GM19324 (cell line): Measurements from ENCODE around the gene TEKT5.
"Not testable (repeated sequence)": the region's sequence is repeated elsewhere in the genome, so short reads cannot be mapped to it uniquely, and the experiment has no call there.

Source experiments
- ATAC-seq: cut with Tn5 transposase; IDR thresholded peaks from one replicate; pipeline ENCODE4 v1.9.1; 2021; ENCODE audit warnings: mild to moderate bottlenecking, moderate library complexity; ENCODE audit not compliant: unreplicated experiment, low FRiP score

Gene TEKT5

DNA sequence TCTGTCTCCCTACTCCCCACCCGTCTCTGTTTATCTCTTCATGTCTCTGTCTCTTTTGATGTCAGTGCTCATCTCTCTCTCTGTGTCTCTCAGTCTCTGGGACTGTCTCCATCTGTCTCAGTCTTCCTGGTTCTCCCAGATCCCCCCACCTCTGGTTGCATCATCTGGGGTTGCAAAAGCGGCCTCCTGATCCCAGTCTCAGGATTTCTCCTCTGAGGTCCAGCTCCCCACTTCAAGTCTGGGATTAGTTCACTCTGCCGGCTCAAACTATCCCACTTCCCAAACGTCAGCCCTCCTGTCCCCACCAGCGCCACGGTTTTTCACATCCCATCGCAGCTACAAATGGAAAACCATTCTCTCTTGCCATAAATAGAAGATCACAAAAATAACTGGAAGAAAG is 9.0 kb downstream of the TEKT5 start:
- no peak for ATAC-seq

DNA sequence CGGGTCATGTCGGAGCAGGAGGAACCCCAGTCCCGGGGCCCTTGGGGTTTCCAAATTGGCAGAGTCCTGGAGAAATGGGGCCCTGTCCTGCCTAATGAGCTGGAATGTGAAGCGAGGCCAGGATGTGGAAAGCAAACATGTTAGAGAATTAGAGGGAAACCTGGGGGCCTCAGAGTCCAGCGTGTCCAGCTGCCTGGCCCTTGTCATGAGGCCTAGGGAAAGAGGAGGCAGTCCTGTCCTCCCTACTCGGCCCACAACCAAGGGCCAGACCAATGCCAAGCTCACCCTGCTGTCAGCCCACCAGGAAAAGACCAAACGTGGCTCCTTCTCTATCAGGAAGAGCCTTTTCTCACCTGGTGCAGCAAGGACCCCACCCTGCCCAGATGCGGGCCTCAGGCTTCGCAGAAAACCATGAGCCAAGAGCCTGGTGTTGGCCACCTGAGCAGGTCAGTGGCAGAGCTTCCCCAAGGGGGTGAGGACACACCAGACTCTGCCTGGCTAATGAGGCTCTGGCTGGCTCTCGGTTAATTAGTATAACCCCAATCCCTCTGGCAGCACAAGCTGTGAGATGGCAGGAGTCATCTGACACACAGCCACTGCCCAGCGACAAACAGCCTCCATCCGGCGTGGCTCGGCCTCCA is 10.1 kb downstream of the TEKT5 start:
- ATAC-seq, result no peak

DNA sequence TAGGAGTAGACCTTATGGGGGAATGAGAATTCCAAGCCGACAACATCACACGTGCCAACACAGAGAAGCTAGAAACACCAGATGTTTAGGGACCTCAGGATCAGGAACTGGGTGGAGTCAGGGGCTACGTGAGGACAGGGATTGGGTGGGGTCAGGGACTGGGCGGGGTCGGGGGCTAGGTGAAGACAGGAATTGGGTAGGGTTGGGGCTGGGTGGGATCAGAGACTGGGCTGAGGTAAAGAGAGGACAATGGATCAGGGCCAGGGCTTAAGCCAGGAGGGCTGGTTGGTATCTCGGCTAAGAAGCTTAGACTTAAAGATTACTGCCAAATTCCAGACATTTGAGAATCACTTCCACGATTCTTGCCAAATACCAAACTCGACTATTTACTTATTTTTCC is 11.6 kb downstream of the TEKT5 start:
- no peak for ATAC-seq

DNA sequence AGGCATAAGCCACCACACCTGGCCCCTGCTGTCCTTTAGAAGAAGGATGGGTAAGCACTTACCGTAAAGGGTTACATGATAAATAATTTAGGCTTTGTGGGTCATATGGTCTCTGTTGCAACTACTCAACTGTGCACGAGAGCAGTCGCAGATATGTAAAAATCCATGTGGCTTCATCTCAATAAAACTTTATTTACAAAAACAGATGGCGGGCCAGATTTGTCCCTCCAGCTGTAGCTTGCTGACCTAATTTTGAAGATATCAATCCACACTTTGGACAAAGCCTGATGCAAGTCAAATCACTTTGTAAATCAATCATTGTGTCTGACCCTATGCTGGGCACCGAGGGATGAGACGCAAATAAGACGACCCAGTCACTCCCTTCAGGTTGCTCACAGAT is 12.1 kb downstream of the TEKT5 start:
- no peak for ATAC-seq

DNA sequence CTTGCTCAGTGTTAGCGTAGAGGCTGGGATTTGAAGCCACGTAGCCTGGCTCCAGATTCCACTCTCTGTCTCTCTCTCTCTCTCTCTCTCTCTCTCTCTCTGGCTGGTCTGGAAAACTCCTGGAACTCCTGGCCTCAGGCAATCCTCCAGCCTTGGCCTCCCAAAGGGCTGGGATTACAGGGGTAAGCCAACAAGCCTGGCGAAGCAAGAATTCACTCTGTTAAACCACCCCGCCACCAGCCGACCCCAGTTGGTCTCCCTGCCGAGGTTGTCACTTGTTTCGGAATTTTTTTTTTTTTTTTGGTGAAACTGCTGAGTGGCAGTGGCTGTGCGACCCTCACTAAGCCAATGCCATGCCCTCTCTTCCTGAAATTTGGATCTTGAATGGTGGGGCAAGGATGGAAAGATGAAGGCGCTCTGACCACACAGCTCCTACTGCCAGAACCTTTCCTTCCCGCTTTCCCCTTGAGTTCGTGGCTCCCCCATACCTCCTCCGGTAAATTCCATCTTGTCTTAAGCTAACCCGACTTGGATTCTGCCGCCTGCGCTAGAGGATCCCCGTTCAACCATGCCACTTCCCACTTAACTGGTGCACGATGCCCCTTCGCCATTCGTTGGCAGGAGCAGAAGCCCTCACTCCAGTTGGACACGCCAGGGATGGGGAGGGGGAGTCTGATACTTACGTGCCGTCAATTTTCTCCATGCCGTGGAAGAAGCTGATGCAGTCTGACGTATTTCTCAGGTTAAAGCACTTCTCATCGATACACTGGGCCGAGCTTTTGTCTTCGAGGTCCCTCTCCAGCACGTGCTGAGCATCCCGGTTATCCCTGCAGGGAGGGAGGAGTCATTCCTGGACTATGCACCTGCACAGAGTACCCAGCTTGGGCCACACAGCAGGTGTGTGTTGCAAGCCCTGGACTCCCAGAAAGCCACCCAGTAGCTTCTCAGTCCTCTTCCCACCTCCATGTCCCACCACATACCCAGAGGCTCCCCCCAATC is 13.1 kb downstream of the TEKT5 start:
- ATAC-seq, result no peak

DNA sequence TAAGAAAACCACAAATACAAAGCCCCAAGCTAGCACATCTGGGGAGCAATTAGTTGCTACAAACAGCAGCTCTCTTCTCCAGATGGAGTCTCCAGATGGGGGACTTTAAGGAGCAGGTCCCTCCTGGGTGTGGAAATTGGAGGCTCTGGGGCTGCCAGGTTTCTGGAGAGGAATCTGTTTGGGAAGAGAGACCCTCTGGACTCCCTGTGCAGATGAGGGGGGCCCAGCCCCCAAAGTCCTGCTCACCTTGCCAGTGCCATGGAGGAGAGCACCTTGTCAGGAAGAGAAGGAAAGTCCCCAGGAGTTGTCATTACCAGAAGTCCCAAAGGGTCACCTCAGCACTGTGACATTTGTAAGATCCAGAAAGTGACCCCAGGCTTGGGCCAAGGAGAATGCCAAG is 14.8 kb downstream of the TEKT5 start:
- ATAC-seq, result no peak

DNA sequence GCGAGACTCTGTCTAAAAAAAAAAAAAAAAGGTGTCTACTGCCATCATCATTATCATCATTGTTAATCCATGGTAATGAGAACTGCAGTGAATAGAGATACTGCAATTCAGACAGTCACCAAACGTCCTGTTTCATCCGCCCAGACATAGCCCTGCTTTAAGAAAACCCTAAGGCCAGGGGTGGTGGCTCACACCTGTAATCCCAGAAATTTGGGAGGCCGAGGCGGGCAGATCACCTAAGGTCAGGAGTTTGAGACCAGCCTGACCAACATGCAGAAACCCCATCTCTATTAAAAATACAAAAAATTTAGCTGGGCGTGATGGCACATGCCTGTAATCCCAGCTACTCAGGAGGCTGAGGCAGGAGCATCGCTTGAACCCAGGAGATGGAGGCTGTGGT is 15.3 kb downstream of the TEKT5 start:
- ATAC-seq, result not testable (repeated sequence)

DNA sequence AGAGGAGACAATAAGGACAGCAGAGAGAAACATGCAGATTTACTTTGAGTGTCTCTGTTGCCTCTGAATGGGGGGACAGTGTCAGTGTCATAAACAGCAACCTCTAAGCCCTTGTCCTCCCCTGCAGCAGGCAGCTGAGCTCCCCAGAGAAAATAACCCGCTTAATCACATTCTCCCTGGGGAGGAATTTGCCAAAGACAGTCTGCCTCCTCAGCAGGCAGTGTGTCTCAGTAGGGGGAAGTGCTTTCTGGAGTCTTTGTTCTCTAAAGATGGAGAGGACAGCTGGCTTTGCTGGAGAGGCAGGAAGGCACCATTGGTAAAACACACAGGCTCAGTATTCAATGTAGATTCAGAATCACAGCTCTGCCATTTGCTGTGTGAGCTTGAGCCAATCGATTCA is 16.1 kb downstream of the TEKT5 start:
- ATAC-seq, result no peak

DNA sequence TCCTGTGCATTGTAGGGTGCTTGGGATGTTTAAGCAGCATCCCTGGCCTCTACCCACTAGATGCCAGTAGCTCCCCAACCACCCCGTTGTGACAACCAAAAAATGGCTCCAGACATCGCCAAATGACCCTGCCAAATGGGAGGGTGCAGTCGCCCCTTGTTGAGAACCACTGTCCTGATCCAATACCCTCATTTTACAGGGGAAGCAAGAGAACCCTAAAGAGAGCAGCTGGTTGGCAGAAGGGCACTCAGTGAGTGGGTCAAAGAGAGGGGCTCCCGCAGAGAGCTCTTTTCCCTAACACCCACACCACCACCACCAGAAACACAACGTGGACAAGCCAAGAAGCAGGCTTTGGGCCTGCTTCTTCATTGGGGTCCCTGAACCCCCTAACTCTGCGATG is 18.4 kb downstream of the TEKT5 start:
- no peak for ATAC-seq

DNA sequence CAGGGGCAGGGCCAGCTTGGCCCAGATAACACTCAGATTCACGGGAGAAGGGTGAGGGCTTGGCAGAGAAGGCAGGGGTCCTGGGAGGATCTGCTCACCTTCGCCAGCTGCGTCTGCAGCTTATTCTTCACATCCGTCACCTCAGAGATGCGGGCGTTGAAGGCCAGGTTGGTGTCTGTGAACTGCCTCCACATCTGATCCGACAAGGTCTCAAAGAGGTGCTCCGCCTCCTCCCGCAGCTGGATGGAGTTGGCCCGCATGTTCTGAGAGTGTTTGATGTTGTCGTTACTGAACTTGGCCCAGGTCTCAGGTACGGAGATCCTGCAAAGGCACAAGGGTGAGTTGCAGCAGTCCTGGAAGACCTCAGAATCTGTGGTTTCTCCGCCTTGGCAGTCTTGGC is 18.9 kb downstream of the TEKT5 start:
- ATAC-seq, result no peak

DNA sequence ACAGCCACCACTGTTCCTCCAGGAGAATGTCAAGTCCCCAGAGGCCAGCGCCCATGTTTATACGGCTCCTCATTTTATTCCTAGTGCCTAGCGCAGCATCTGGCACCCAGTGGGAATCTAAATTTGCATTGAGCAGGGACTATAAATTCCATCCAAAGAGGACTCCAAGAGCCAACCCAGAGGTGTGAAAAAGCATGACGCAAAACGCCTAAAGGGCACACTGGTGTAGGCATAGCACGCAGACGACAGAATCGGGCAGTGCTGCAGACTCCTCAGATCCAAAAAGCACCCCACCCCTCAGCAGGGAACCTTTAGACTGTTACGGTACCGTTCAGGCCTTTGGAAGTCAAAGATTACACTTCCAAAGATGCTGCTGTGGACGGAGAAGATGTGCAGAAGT is 19.5 kb downstream of the TEKT5 start:
- no peak for ATAC-seq

DNA sequence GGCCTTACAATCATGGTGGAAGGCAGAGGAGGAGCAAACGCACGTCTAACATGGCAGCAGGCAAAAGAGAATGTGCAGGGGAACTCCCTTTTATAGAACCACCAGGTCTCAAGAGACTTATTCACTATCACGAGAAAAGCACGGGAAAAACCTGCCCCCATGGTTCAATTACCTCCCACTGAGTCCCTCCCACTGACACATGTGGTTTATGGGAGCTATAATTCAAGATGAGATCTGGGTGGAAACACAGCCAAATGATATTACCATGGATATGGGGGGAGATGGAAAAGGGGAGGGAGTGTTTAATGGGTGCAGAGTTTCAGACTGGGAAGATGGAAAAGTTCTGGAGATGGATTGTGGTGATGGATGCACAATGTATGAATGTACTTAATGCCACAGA is 23.0 kb downstream of the TEKT5 start:
- no peak for ATAC-seq

DNA sequence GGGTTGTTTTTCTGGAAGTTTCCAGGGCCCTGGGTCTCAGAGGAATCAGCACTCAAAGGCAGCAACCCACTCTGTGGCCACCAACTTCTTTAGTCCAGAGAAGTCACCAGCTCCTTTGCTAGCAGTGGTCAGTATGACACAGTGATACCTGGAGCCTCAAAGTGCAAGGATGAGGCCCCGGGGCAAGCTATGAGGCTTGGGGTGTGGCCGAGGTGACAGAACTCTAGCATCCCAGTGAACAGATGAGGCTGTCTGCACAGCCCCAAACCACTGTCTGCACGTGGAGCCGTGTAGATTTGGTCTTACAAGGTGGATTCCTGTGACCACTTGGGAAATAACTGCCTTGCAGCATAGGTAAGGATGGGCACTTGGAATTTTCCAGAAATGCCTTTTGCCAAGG is 24.9 kb downstream of the TEKT5 start:
- no peak for ATAC-seq

DNA sequence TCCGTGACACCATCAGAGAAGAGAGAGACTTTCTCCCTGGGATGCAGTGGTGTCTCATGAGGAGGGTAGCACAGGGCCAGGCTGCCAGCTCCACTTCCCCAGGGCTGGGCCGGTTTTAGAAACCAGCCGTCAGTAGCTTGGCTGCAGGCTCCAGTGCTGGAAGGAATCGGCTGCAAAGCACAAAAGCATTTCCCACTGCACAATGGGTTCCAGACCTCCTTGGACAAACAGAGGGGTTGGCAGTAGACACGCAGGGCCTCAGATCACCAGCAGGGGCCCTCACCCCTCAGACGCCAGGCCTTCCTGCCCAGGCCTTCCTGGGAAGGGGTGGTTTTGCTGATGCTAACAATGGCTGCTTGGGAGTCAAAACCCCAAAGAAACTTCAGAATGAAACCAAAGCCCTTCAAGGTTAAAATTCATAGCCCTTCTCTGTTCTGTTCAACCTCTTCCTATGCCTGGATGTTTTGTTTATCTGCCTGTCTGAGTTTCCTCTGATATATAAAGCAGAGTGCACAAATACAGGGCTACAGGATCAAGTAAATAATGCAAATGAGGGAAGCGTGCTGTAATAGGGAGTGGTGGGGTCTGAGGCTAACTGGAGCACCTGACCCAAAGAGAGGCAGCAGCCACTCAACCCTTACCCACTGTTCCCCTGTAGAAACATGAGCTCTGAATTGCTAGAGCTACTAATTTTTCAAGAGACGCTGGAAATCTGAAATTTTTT is 26.2 kb downstream of the TEKT5 start:
- ATAC-seq, result no peak

DNA sequence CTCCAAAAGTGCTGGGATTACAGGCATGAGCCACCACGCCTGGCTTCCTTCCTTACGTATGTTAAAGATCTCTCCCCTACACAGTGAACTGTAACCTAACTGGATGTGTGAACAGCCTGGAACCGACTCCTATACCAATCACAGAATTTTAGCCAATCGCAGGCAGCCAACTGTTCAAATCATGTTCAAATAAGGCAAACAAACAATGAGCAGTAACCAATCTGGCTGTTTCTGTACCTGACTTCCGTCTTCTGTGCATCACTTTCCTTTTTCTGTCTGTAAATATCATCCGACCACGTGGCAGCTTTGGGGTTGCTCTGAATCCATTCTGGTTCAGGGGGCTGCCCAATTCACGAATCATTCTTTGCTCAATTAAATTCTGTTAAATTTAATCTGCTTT is 27.5 kb downstream of the TEKT5 start:
- no peak for ATAC-seq

DNA sequence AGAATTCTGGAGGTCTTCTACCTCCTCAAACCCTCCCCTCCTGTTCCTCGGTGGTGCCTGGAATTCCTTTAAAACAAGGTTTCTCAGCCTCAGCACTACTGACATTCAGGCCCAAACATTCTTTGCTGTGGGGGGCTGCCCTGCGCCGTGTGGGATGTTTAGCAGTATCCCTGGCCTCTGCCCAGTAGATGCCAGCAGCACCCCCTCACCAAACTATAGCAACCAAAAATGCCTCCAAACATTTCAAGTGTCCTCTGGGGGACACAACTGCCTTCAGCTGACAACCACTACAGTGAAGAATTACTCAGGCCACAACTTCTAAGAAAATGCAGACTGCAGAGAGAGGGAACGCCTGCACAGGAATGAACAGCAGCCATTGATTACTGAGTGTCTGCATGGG is 28.4 kb downstream of the TEKT5 start:
- ATAC-seq, result no peak

DNA sequence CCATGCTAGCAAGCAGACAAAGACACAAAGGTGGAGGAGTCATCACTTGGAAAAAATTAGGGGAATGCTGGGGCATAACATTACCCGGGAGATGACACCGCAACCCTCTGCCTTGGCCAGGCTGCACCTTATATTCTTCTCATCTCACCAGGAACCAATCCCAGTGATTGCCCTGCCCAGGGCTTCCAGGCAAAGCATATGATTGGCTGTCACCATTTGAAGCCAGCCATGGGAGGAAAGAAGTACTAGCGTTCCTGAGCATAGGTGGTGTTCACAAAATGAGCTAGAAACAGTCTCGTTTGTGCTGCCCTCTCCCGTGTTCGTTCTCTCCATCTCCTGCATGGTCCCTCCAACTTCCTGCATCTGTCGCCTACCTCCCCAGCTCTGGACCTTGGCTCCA is 29.6 kb downstream of the TEKT5 start:
- no peak for ATAC-seq

DNA sequence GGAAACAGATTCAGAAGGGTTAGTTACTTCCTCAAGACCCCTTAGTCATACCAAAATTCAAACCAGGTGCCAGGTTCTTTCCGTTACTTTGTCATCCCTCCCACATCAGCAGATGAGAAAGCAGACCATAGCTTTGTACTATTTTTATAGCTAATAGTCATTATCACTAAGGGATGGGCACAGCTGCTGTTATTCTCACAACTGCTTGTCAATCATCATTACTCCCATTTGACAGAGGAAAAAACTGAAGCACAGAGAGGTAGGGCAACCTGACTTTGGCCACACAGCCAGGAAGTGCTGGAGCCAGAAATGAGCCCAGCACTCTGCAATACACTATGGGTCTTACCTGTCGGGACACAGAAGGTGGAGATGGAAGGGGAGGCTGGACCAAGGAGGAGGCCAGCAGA is 30.0 kb downstream of the TEKT5 start:
- ATAC-seq, result no peak

DNA sequence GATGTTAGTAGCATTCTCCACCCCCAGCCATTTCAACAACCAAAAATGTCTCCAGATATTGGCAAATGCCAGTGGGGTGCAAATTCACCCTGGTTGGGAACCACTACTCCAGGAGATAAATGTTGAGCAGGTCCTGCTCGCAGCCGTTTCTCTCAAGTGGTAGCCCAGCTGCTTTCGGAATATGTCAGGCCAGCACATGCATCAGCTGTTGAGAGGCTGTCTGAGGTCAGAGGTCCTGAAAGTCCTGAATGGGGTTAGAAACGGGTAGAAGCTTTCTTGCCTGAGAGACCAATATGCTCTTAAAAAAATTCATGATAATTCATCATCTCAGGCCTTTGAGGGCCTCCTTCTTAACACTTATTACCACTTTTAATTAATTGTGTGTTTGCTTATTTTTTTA is 31.0 kb downstream of the TEKT5 start:
- ATAC-seq, result no peak

DNA sequence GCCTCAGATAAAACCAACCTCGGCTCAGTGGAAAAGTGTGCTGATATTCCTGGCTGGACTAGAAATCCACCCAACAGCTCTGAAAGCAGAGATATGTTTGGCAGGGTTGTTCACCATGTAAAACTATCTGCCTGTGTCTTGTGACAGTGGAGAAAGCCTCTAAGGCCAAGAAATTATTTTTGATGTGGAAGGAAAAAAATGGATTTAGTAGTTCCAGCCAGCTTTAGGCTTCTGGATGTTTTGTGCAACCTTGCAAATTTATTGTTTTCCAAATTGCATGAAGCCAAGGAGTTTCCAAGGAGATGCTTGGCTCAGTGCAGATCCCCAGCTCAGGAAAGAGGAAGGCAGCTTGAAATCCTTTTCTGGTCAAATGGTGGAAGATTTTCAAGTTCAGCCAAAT is 31.6 kb downstream of the TEKT5 start:
- no peak for ATAC-seq

DNA sequence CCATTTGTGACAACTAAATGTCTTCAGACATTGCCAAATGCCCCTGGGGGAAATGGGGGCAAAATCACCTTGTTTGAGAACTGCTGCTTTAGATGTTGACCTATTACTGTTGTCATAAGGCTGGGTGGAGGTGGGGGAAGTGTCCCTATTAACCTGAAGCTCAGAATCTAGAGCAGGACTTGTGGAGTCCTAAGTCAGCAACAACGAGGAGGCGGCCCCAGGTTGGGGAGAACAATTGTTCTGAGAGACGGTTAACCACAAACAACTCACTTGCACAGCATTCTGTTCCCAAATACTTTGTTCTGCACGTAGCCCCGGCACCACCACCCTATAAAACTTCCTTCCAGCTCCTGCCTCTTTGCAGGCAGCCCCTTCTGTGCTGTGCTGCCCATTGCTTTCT is 32.5 kb downstream of the TEKT5 start:
- no peak for ATAC-seq
